Measurements from ENCODE around the gene ZNF497. TPM values are rescaled to one million over a fixed set of nuclear protein-coding genes. Genes with fewer than 3 reads are reported as not detected.

ZNF497 gene
- total and polyA plus RNA-seq, 2 of the 13 experiments (the other 11 are each of a cell fraction or from before 2014, with no cell fraction given): 1.5 to 1.9 TPM

DNA sequence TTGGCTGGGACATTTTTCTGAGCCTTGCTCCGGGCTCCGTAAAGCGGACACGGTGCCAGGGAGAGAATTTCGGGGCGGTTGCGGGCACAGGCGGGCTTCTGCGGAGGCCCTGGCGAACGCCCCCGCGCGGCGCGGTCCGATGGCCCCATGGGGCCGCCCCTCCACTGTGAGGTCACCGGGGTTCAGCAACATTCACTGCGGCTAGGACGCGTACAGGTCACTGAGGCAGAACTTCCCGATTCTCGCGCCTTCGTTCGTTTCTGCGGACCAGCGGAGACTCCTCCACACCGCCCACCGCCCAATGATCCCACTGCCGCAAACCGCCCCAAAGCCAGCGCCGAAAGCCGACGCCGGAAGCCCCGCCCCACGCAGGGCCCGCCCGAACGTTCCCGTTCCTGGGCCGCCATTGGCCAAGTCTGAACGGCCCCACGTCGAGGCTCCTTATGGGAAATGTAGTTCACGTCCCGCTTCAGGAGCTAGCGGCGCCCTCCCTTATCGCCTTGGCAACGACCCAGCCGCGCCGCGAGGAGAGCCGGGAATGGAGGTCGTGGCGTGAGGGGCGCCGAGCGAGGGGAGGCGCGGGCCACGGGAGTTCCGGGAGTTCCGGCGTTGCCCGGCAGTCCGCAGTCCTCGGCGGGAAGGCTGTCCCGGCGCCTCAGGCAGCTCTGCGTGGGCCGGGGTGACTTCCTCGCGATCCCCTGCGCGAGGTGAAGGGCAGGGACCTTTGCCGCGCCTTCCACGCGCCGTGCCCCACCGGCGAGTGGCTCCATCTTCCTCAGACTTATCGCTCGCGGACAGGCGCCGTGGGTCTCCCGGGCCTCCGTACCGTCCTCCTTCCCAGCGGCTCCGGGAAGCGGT lies 45.8 kb upstream of the ZNF497 start, which contains the start of gene ZNF584 (continued):
- TF ChIP-seq ZNF678 (CRISPR knock-in tag; IDR thresholded peaks at IDR 0.05) (no peak), FOXK2 (IDR thresholded peaks at IDR 0.05) (no peak), MZF1 (CRISPR knock-in tag; IDR thresholded peaks at IDR 0.05; ENCODE audit: borderline replicate concordance) (no peak), ZFYVE20 (CRISPR knock-in tag; IDR thresholded peaks at IDR 0.05; ENCODE audit: borderline replicate concordance, low read depth) (no peak; the same call in 1 of the 2 replicates), TCF12 (IDR thresholded peaks at IDR 0.05) (no peak), TCF12 (CRISPR knock-in tag; IDR thresholded peaks at IDR 0.05) (peak; percentile 81; the same call in 1 of the 2 replicates), GZF1 (CRISPR knock-in tag; IDR thresholded peaks at IDR 0.05) (0 out of 2 replicates have a peak, but pooled peaks have one; percentile 54), HMG20A (CRISPR knock-in tag; IDR thresholded peaks at IDR 0.05; ENCODE audit: borderline replicate concordance) (no peak), ATF7 (IDR thresholded peaks at IDR 0.05) (no peak), ATF7 (CRISPR knock-in tag; IDR thresholded peaks at IDR 0.05) (no peak; the same call in 1 of the 2 replicates), WIZ (CRISPR knock-in tag; IDR thresholded peaks at IDR 0.05) (peak; percentile 76; the same call in 1 of the 2 replicates), JUN (CRISPR knock-in tag; IDR thresholded peaks at IDR 0.05) (no peak), ZIK1 (CRISPR knock-in tag; IDR thresholded peaks at IDR 0.05; ENCODE audit: borderline replicate concordance, low read depth) (peak; percentile 57; the same call in 1 of the 2 replicates), NKX3-1 (CRISPR knock-in tag; IDR thresholded peaks at IDR 0.05) (no peak), ZNF180 (CRISPR knock-in tag; IDR thresholded peaks at IDR 0.05; ENCODE audit: borderline replicate concordance, low read depth) (no peak), STAG1 (CRISPR knock-in tag; IDR thresholded peaks at IDR 0.05) (no peak), SCMH1 (CRISPR knock-in tag; IDR thresholded peaks at IDR 0.05; ENCODE audit: borderline replicate concordance) (no peak), IKZF1 (IDR thresholded peaks at IDR 0.05) (no peak), ZNF30 (CRISPR knock-in tag; IDR thresholded peaks at IDR 0.05) (no peak), PAX8 (CRISPR knock-in tag; IDR thresholded peaks at IDR 0.05; ENCODE audit: borderline replicate concordance) (no peak), ARNTL (CRISPR knock-in tag; IDR thresholded peaks at IDR 0.05) (peak; percentile 65; the same call in 1 of the 2 replicates)
- TF ChIP-seq, protein P1, sequence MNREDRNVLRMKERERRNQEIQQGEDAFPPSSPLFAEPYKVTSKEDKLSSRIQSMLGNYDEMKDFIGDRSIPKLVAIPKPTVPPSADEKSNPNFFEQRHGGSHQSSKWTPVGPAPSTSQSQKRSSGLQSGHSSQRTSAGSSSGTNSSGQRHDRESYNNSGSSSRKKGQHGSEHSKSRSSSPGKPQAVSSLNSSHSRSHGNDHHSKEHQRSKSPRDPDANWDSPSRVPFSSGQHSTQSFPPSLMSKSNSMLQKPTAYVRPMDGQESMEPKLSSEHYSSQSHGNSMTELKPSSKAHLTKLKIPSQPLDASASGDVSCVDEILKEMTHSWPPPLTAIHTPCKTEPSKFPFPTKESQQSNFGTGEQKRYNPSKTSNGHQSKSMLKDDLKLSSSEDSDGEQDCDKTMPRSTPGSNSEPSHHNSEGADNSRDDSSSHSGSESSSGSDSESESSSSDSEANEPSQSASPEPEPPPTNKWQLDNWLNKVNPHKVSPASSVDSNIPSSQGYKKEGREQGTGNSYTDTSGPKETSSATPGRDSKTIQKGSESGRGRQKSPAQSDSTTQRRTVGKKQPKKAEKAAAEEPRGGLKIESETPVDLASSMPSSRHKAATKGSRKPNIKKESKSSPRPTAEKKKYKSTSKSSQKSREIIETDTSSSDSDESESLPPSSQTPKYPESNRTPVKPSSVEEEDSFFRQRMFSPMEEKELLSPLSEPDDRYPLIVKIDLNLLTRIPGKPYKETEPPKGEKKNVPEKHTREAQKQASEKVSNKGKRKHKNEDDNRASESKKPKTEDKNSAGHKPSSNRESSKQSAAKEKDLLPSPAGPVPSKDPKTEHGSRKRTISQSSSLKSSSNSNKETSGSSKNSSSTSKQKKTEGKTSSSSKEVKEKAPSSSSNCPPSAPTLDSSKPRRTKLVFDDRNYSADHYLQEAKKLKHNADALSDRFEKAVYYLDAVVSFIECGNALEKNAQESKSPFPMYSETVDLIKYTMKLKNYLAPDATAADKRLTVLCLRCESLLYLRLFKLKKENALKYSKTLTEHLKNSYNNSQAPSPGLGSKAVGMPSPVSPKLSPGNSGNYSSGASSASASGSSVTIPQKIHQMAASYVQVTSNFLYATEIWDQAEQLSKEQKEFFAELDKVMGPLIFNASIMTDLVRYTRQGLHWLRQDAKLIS (CRISPR knock-in tag; IDR thresholded peaks at IDR 0.05): no peak
- TF ChIP-seq, protein P2, sequence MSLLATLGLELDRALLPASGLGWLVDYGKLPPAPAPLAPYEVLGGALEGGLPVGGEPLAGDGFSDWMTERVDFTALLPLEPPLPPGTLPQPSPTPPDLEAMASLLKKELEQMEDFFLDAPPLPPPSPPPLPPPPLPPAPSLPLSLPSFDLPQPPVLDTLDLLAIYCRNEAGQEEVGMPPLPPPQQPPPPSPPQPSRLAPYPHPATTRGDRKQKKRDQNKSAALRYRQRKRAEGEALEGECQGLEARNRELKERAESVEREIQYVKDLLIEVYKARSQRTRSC (CRISPR knock-in tag; IDR thresholded peaks at IDR 0.05; ENCODE audit: low read depth): peak; percentile 91
- TF ChIP-seq, protein P3, sequence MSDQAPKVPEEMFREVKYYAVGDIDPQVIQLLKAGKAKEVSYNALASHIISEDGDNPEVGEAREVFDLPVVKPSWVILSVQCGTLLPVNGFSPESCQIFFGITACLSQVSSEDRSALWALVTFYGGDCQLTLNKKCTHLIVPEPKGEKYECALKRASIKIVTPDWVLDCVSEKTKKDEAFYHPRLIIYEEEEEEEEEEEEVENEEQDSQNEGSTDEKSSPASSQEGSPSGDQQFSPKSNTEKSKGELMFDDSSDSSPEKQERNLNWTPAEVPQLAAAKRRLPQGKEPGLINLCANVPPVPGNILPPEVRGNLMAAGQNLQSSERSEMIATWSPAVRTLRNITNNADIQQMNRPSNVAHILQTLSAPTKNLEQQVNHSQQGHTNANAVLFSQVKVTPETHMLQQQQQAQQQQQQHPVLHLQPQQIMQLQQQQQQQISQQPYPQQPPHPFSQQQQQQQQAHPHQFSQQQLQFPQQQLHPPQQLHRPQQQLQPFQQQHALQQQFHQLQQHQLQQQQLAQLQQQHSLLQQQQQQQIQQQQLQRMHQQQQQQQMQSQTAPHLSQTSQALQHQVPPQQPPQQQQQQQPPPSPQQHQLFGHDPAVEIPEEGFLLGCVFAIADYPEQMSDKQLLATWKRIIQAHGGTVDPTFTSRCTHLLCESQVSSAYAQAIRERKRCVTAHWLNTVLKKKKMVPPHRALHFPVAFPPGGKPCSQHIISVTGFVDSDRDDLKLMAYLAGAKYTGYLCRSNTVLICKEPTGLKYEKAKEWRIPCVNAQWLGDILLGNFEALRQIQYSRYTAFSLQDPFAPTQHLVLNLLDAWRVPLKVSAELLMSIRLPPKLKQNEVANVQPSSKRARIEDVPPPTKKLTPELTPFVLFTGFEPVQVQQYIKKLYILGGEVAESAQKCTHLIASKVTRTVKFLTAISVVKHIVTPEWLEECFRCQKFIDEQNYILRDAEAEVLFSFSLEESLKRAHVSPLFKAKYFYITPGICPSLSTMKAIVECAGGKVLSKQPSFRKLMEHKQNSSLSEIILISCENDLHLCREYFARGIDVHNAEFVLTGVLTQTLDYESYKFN (CRISPR knock-in tag; conservative IDR thresholded peaks at IDR 0.05): no peak; the same call in 1 of the 2 replicates
